ENCODE measurements around the gene GPX1.
"Not testable (repeated sequence)": the region's sequence is repeated elsewhere in the genome, so short reads cannot be mapped to it uniquely, and the experiment has no call there.

The GPX1 gene

DNA sequence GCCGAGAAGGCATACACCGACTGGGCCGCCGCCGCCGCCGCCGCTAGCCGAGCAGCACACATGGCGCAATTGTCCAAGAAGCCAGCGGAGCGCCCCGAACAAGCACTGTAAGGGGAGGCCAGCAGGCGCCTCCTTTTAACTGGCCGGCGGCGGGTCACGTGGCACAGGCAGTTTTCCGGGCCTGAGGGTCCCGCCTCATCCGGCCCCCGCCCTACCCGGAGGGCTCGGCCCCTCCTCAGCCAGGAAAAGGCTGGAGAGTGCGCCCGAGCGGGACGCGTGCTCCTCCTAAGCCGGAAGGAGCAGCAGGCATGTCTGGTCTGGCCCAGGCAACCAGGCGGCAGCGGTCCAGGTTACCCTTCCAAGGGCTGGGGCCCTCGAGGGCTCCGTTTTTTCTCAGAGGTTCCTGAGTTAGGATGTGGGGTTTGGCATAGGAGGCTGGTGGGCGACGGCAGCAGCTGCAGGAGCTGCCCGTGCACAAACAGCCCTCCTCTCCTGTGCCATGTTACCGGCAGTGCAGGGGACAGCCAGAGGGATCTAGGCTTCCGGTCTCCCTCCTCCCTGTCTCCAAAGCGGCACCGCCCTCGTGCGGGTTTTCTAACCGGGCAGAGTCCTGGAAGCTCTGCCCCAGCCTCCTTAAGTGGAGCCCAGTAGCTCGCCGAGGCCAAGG lies at the start of gene GPX1:
Gene GPX1, minus strand, starts transcription at position 137 of the 667 bp plus-strand sequence. Its CDS starts 75 bp downstream, at position 62.
- DNase-seq (ENCODE audit: low spot score): peak; percentile 91

DNA sequence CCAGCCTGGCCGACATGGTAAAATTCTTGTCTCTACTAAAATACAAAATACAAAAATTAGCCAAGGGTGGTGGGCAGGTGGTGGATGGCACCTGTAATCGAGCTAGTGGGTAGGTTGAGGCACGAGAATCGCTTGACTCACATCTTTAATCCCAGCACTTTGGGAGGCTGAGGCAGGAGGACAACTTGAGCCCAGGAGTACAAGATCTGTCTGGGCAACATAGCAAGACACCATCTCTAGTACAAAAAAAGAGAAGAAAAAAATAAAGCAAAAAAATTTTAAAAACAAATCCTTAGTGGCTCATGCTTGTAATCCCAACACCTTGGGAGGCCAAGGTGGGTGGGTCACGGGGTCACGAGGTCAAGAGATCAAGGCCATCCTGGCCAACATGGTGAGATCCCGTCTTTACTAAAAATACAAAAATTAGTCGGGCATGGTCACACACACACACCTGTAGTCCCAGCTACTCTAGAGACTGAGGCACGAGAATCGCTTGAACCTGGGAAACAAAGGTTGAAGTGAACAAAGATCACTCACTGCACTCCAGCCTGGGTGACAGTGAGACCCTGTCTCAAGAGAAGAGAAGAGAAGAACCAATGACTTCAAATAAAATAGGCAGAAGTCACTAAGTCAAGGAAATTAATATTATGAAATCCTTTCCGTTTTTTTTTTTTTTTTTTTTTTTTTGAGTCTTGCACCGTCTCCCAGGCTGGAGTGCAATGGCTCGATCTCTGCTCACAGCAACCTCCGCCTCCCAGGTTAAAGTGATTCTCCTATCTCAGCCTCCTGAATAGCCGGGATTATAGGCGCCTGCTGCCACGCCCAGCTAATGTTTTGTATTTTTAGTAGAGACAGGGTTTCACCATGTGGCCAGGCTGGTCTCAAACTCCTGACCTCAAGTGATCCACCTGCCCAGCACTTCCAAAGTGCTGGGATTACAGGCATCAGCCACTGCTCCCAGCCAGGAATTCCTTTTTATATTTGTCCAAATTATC lies 48.7 kb upstream of the GPX1 start:
- DNase-seq (ENCODE audit: low spot score): no peak

DNA sequence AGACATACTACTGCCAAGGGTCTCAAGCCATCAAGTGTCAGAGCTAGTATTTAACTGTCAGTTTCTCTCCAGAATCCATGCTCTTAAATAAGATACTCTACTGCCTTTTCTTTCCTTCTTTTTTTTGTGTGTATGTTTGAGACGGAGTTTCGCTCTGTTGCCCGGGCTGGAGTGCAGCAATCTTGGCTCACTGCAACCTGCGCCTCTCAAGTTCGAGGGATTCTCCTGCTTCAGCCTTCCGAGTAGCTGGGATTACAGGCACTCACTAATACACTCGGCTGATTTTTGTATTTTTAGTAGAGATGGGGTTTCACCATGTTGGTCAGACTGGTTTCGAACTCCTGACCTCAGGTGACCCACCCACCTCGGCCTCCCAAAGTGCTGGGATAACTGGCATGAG lies 47.4 kb upstream of the GPX1 start:
- DNase-seq (ENCODE audit: low spot score): not testable (repeated sequence)

DNA sequence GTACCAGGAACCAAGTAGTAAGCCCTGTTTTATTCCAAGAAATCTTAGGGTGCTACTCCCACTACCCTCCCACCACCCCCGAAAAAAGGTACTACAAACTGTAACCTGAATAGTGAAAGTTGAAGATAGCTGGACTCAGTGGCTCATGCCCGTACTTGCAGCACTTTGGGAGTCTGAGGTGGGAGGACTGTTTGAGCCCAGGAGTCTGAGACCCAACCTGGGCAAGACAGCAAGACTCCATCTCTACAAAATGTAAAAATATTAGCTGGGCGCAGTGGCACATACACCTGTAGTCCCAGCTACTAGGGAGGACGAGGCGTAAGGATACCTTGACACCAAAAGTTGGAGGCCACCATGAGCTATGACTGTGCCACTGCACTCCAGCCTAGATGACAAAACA lies 45.7 kb upstream of the GPX1 start:
- no peak for DNase-seq (ENCODE audit: low spot score)

DNA sequence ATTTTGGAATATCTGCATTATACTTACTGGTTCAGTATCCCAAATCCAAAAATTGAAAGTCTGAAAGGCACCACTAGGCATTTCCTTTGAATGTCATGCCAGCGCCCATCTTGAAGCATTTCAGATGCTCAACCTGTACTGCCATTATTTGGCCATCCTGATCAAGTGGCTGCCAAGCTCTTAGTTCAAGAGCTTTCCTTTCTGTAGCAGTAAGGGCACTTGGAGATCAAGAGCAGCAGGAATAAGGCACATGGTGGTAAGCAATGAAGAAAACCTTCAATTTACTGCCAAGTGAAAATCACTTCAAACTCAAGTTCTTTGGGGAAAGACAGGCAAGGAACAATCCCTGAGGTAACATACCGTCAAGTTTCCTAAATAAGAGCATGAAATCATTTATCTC lies 43.6 kb upstream of the GPX1 start:
- no peak for DNase-seq (ENCODE audit: low spot score)

DNA sequence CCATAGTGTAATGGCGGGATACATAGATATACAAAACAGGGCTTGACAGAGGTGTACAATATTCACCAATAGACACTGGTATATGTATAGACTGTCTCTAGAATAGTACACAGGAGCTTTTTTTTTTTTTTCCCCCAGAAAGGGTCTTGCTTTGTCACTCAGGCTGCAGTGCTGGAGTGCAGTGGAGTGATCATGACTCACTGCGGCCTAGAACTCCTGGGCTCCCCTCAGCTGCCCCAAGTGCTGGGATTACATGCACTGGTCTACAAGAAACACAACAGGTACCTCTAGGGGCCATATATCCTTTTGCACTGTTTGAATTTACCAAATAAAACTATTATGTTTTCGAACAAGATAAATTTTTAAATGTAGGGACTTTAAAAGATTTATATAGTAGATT lies 41.3 kb upstream of the GPX1 start:
- no peak for DNase-seq (ENCODE audit: low spot score)

DNA sequence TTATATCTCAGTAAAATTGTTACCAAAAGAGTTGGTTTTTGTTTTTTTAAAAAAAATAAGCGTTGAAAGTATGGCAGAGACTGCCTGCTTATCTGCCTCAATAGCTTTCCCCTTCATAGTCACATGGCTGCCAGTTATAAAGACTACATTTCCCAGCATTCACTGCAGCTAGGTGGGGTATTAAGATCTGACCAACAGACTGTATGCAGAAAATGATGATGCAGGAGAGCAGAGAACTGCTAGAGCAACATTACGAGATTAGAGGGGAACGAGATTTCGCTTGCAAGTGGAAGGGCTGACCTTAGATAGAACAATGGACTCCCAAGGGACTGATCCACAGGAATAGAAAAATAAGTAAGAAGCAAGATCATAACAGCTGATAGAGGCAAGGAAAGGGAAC lies 39.3 kb upstream of the GPX1 start:
- DNase-seq (ENCODE audit: low spot score): no peak

DNA sequence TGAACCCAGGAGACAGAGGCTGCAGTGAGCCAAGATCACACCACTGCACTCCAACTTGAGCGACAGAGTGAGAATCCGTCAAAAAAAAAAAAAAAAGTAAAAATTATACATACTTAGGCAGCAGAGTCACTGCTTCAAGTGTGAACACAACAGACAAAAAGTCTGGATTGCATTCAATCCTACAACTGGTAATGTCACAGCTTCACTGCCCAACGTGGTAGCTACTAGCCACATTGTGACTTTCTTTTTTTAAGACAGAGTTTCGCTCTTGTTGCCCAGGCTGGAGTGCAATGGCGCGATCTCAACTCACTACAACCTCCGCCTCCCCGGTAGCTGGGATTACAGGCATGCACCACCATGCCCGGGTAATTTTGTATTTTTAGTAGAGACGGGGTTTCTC lies 33.2 kb upstream of the GPX1 start:
- not testable (repeated sequence) for DNase-seq (ENCODE audit: low spot score)

DNA sequence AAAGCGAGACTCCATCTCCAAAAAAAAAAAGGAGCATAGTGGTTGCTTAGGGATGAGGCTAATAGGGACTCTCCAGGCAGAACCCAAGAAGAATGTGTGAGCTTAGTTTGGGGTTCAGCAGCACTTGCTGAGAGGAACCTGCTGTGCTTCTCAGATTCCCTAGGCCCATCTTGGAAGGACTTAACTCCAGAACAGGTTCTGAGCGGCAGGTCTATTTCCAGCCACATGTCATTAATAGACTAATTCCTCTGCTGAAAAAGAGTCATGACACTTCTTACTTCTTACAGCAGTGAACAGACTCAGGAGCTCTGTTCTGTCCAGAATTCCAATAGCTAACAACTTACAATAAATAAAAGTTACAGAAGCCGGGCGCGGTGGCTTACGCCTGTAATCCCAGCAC lies 31.1 kb upstream of the GPX1 start:
- no peak for DNase-seq (ENCODE audit: low spot score)

DNA sequence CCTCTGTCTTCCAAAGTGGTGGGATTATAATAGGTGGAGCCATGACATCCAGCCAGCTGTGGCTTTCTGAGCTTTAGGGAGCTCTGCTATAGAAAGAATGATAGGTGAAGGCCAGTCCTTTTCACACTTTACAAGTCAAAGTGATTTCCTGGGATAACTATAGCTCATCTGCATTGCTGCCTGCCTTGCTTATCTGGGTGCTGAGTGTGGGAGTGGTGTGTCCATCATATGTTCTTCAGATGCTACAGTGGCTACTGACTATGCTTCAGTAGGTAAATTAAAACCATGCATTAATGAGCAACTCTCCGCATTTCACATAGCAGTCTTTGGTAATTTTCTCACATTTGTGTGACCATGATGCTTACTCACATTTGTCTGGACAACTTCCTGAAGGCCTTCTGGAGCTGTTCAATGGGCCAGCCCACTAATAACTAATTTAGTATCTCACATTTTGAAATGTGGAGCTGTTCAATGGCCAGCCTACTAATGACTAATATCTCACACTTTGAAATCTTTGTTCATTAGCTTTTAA lies 30.2 kb upstream of the GPX1 start:
- DNase-seq (ENCODE audit: low spot score): no peak

DNA sequence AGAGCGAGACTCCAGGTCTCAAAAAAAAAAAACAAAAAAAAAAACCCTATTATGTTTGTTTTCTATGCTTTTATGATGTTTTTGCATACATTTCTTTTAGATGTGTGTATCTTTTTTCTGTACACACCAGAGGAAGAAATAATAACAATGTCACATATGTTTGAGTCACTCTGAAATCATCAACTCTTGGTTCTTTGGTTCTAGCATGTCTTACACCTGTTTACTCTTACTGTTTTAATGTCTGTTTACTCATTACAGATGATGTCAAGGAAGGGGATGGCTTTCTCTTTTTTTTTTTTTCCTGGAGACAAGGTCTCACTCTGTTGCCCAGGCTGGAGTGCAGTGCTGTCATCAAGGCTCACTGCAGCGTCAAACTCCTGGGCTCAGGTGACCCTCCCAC lies 29.6 kb upstream of the GPX1 start:
- DNase-seq (ENCODE audit: low spot score): no peak

DNA sequence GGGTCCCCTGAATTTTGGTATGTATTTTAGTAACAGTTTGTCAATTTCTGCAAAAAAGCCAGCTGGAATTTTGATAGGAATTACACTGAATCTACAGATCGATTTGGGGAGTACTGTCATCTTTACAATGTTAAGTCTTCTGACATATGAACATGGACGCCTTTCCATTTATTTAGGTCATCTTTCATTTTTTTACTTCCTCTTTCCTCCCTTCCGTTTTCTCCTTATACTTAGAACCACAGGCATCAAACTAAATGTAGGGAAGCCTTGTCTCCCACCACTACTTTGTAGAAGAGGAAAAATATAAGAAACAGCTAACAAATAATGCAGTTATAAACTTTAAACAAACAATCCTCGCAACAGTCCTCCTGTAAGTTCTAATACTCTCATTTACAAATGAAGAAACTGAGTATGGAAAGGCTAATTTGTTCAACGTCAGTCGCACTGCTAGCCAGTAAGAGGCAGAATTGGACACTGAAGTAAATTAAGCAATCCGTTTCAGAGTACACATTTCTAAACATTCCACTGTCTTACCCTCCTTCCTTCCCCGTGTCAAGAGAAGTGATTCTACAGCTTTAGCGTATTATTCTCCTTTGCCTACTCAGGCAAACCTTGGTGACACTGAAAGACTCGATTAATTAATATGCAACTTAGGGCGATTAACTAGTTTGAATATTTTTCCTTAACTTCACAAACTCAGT lies 28.1 kb upstream of the GPX1 start:
- DNase-seq (ENCODE audit: low spot score): no peak

DNA sequence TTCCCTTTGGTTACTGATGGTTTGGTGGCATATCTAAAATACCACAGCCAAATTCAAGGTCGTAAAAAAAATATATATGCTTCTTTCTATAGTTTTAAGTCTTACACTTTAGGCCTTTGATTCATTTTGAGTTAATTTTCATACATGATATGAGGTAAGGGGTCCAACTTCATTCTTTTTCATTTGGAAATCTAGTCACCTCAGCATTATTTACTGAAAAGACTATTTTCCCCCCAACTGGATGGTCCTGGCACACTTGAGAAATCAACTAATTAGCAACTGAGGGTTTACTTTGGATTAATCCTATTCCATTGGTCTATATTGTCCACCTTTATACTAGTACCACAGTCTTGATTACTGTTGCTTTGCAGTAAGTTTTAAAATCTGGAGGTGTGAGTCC lies 27.5 kb upstream of the GPX1 start:
- no peak for DNase-seq (ENCODE audit: low spot score)

DNA sequence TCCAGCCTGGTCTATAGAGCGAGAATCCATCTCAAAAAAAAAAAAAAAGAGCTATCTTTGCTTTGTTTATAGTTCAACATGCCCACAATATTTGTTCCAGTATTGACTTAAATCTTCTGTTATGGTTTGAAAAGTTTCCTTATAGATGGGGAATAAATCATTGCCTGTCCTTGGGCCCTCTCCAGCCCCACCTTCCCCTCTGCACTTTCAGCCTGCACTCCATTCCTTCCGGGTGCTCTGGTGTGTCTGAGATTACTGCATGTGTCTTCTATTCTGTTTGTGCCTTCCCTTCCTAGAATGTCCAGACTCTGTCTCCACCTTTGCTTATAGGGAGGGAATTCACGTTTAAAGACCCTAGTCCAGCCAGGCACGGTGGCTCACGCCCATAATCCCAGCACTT lies 25.2 kb upstream of the GPX1 start:
- no peak for DNase-seq (ENCODE audit: low spot score)

DNA sequence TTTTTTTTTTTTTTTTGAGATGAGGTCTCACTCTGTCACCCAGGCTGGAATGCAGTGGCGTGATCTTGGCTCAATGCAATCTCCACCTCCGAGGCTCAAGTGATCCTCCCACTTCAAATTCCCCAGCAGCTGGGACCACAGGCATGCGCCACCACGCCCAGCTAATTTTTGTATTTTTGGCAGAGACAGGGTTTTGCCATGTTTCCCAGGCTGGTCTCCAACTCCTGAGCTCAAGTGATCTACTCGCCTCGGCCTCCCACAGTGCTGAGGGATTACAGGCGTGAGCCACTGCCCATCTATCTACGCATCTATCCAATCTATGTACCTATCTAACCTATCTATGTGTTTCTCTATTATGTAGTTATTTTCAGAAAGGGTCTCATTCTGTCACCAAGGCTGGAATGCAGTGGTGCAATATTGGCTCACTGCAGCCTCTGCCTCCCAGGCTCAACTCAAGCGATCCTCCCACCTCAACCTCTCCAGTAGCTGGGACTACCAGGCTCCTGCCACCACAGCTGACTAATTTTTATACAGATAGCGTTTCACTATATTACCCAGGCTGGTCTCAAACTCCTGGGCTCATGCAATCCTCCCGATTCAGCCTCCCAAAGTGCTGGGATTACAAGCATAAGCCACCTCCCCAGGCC lies 20.2 kb upstream of the GPX1 start:
- DNase-seq (ENCODE audit: low spot score): no peak

DNA sequence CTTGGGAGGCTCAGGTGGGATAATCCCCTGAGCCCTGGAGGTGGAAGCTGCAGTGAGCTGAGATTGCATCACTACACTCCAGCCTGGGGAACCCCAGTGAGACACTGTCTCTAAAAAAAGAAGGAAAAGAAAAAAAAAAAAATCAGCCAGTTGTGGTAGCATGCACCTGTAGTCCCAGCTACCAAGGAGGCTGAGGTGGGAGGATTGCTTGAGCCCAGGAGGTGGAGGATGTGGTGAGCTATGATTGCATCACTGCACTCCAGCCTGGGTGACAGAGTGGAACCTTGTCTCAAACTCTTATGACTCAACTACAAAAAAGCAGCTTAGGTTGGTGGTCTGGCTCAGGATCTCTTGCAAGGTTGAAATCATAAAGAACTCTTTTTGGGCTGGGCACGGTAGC lies 19.3 kb upstream of the GPX1 start:
- no peak for DNase-seq (ENCODE audit: low spot score)

DNA sequence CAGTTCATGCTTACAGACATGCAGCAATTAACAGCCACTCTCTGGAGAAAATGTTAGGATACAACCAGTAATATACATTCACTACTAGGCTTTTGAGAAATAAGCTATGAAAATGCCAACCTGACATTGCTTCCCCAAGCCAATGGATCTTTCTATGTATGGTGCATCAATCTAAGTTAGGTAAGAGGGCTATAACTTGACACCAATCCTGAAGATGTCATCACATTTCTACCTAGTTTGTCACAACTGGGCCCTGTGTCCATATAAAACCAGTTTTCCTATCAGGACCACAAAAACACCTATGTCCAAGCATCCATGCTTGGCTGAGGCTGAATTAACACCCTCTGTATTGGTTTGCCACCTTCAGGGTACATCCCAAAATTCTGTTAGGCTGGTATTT lies 13.8 kb upstream of the GPX1 start:
- DNase-seq (ENCODE audit: low spot score): no peak

DNA sequence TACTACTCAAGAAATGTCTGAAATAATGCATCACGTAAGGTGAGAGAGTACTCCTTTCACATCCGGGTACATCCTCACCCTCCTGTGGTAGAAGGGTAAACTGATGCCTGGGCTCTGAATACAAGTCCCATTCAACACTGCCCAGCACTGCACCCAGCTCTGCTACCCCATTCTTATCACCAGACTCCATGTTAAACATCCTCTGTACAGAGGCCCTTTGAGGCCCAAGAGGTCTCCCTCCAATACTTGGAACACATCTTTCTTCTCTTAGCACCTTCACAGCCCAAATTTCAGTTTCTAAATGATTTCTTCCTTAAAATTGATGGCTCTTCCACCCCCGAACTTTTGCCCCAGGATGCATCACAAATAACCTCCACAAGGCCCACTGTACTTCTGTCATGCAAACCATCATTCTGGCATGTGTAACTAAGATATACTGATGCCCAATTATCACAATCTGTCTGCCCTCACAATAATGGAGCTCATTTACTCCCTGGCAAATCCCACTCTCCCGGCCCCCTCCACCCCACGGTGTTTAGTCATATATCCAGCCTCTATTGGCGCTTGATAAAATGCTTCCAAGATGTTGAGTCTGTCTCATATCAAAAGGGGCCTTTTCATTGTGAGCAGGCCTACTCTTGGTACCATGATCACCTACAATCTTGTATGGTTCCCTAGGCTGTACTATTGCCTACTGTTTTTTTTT lies 12.6 kb upstream of the GPX1 start:
- no peak for DNase-seq (ENCODE audit: low spot score)

DNA sequence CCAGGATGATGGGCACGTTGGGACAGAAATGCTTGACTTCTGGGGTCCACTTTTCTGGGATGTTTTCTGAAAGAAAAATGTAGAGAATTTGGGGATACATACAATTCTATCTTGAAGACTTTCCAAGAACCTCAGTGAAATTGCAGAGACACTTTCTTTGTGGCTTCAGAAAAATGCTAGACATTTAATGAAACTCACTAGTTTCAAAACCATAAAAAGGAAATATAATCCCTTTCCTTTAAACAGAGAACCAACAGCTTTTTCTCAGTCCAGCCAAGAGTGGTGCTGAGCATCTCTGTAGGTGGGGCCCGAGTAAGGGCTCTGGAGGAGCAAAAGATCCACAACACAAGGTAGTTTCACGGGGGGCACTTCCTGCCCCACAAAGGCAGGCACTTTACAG lies 4.4 kb upstream of the GPX1 start:
- no peak for DNase-seq (ENCODE audit: low spot score)

DNA sequence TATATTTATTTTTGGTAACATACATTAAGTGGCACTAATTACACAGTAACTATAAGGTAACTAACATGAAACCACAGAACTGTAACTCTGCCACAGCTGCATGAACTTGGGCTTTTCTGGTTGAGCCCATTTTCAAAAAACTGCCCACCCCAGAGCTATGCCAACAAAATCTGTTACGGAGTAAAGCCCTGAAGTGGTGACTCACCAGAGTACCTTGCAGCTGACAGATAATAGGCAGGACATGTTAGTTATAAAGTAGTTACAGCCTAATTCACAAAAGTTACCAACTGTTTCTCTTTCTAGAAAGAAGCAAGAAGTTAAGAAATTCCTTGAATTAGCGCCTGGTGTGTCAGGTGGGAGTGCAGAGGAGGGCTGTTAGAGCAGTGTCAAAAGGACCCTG lies 1.5 kb upstream of the GPX1 start:
- no peak for DNase-seq (ENCODE audit: low spot score)

DNA sequence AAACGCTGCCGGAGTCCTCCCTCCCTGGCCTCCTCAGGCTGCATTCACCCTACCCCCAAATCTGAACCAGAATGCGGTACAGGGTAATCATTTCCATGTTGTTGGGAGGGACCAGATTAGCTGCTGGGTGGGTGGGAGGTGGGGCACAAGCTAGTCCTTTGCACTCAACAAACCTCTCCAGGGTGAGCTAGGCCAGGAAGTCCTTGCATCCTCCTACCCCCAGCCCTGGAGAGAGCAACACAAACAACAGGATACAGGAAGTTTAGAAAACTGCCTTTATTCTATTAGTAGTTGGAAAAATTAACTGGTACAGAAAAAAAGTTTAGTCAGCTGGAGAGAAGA lies 702 bp upstream of the GPX1 start:
- DNase-seq (ENCODE audit: low spot score): no peak
